Measurements from ENCODE around the gene UBAP1L.

UBAP1L gene

DNA sequence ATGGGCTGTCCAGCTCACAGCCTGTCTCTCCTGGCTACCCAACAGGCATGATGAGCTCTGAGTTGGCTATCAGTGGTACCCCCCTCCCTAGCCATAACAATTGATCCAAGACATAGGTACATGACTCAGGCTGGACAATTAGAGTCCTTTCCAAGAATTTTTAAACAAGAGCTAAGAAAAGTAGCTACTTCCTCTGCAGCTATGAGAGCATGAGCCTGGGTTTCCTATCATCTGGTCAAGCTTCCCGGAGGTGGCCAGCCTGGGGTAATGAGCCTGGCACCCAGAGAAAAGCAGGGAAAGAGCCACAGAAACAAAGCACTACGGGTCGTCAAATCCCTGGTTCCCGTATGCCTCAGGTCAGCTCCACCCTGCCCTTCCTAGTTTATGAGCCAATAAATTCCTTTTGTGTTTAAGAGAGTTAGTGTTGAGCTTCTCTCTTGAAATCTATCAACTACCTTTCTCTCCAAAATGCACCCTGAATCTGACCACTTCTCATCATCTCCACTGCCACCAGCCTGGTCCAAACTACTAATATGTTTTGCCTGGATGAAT, 72.1 kb downstream of the UBAP1L start:
- DNase-seq (ENCODE audit: low spot score), result no peak
